Left ventricle myocardium superior (tissue), 1 donor: ENCODE measurements around the gene ZNF331. TPM values are rescaled to one million over a fixed set of nuclear protein-coding genes. Genes with fewer than 3 reads are reported as not detected.
A peak's percentile ranks its signal among the peaks of the same experiment; 100 is the strongest.

Source experiments
- ATAC-seq: fragments of 200-7000 bp; cut with Tn5 transposase; one replicate; pipeline ENCODE4 v1.9.1; 2020; ENCODE audit warnings: mild to moderate bottlenecking, moderate library complexity
- DNase-seq: peaks from one replicate; pipeline ENCODE4 v3.0.0-alpha.2; 2020
- intact Hi-C: fragments of 100-400 bp; cut with micrococcal nuclease; formaldehyde crosslinking; loops from one replicate; pipeline ENCODE4 v1.11.0; 2022
- total RNA-seq: library from RNA; stranded (reverse); fragmentation: NEBNext Ultra II Directional; extraction: Animal tissue kit (Norgen Biotek cat#: 25700); gene quantifications from one replicate; pipeline ENCODE4 v1.2.1, GENCODE V29; 2021
- donor health status: DM: no; HTN: yes; CAD: no; lungs with severe emphysema.

The ZNF331 gene
- total RNA-seq, 1 donor from 2014 or later = 10.7 TPM

- intact Hi-C loops = no loop called here
- ATAC-seq = peak; percentile 95
- DNase-seq = peak; percentile 93
These were observed 16.2 kb downstream of the ZNF331 start for GRCh38 chr19:53553865-53554791.

GRCh38 chr19:53554804-53555203, 16.9 kb downstream of the ZNF331 start:
- peak; percentile 34 for DNase-seq
- peak; percentile 39 for ATAC-seq
- intact Hi-C loops = no loop called here

- no peak for DNase-seq
- intact Hi-C loops = no loop called here
- ATAC-seq = no peak
These were observed 17.4 kb downstream of the ZNF331 start for GRCh38 chr19:53555352-53555751.

GRCh38 chr19:53571339-53571738, 33.4 kb downstream of the ZNF331 start:
- intact Hi-C loops = no loop called here
- ATAC-seq (no peak), DNase-seq (no peak)

GRCh38 chr19:53576941-53577653, 39.2 kb downstream of the ZNF331 start:
- intact Hi-C loops = no loop called here
- no peak for DNase-seq
- no peak for ATAC-seq

GRCh38 chr19:53577968-53578367, 40.0 kb downstream of the ZNF331 start:
- DNase-seq (no peak), ATAC-seq (no peak)
- intact Hi-C loops = no loop called here

GRCh38 chr19:53579518-53579917, 41.6 kb downstream of the ZNF331 start:
- intact Hi-C loops = no loop called here
- no peak for ATAC-seq
- DNase-seq = no peak

GRCh38 chr19:53580871-53581835, 43.2 kb downstream of the ZNF331 start:
- DNase-seq = no peak
- intact Hi-C loops = no loop called here
- ATAC-seq = no peak

- no peak for DNase-seq
- intact Hi-C loops = no loop called here
- no peak for ATAC-seq
These were observed 43.9 kb downstream of the ZNF331 start for GRCh38 chr19:53581871-53582279.

GRCh38 chr19:53583181-53583580, 45.2 kb downstream of the ZNF331 start:
- DNase-seq (no peak), ATAC-seq (no peak)
- intact Hi-C loops = no loop called here

GRCh38 chr19:53586277-53586691, 48.3 kb downstream of the ZNF331 start:
- DNase-seq (no peak), ATAC-seq (no peak)
- intact Hi-C loops = no loop called here

- intact Hi-C loops = no loop called here
- DNase-seq = no peak
- ATAC-seq = no peak
These were observed 57.0 kb downstream of the ZNF331 start for GRCh38 chr19:53594811-53595509.

- DNase-seq (no peak), ATAC-seq (no peak)
- intact Hi-C loops = no loop called here
These were observed 57.5 kb downstream of the ZNF331 start for GRCh38 chr19:53595510-53595867.

- no peak for ATAC-seq
- intact Hi-C loops = no loop called here
- DNase-seq = no peak
These were observed 58.1 kb downstream of the ZNF331 start for GRCh38 chr19:53596056-53596455.

- intact Hi-C loops = no loop called here
- DNase-seq = no peak
- no peak for ATAC-seq
These were observed 59.1 kb downstream of the ZNF331 start for GRCh38 chr19:53597023-53597422.

- no peak for ATAC-seq
- intact Hi-C loops = no loop called here
- DNase-seq = no peak
These were observed 60.4 kb downstream of the ZNF331 start for GRCh38 chr19:53598361-53598760.

- intact Hi-C loops = no loop called here
- ATAC-seq = peak; percentile 22
- DNase-seq = no peak
These were observed 62.3 kb downstream of the ZNF331 start for GRCh38 chr19:53600217-53600616.

GRCh38 chr19:53606031-53606430, 68.1 kb downstream of the ZNF331 start:
- ATAC-seq (no peak), DNase-seq (no peak)
- intact Hi-C loops = no loop called here

- DNase-seq = no peak
- intact Hi-C loops = no loop called here
- ATAC-seq = no peak
These were observed 70.4 kb downstream of the ZNF331 start for GRCh38 chr19:53608381-53608780.
